ENCODE data around the gene DACH1.

- TF ChIP-seq CTCF (IDR thresholded peaks at IDR 0.05 in 2 of 3, conservative IDR thresholded peaks at IDR 0.05 in 1 of 3; ENCODE audit: borderline replicate concordance in 1 of 3, insufficient read depth in 1 of 3, low read depth in 2 of 3, low read length in 2 of 3) = no peak
- no peak for TF ChIP-seq POLR2A (IDR thresholded peaks at IDR 0.05; ENCODE audit: borderline replicate concordance, extremely low read depth, insufficient read depth, insufficient read length)
- TF ChIP-seq, protein P1, sequence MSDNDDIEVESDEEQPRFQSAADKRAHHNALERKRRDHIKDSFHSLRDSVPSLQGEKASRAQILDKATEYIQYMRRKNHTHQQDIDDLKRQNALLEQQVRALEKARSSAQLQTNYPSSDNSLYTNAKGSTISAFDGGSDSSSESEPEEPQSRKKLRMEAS (IDR thresholded peaks at IDR 0.05) = no peak
- TF ChIP-seq CEBPB (IDR thresholded peaks at IDR 0.05; ENCODE audit: low read depth) = no peak
- no peak for TF ChIP-seq REST (IDR thresholded peaks at IDR 0.05; ENCODE audit: low read depth)
- no peak for TF ChIP-seq ZFX (IDR thresholded peaks at IDR 0.05)
- TF ChIP-seq EZH2 (IDR thresholded peaks at IDR 0.05) = no peak
- no peak for TF ChIP-seq EZH2phosphoT487 (IDR thresholded peaks at IDR 0.05; ENCODE audit: borderline replicate concordance)
- no peak for TF ChIP-seq RAD21 (IDR thresholded peaks at IDR 0.05; ENCODE audit: low read depth)
- TF ChIP-seq CBX3 (IDR thresholded peaks at IDR 0.05; ENCODE audit: low read depth) = no peak
- no peak for TF ChIP-seq YY1 (IDR thresholded peaks at IDR 0.05; ENCODE audit: extremely low read depth, insufficient replicate concordance, low read depth, low read length)
- TF ChIP-seq EGR1 (IDR thresholded peaks at IDR 0.05; ENCODE audit: low read depth) = no peak
- TF ChIP-seq SRF (IDR thresholded peaks at IDR 0.05; ENCODE audit: low read depth) = no peak
- no peak for TF ChIP-seq FOSL1 (IDR thresholded peaks at IDR 0.05; ENCODE audit: low read depth)
These were observed 241.3 kb downstream of the DACH1 start for GRCh38 chr13:71625694-71626093.

Measured in HCT116 (cell line).